GM21619 (cell line): ENCODE measurements around the gene ZNF100.
A peak's percentile ranks its signal among the peaks of the same experiment; 100 is the strongest.
"Not testable (repeated sequence)": the region's sequence is repeated elsewhere in the genome, so short reads cannot be mapped to it uniquely, and the experiment has no call there.

ENCODE experiments used
- ATAC-seq: cut with Tn5 transposase; IDR thresholded peaks from one replicate; pipeline ENCODE4 v1.9.1; 2021; ENCODE audit not compliant: unreplicated experiment

The ZNF100 gene

DNA sequence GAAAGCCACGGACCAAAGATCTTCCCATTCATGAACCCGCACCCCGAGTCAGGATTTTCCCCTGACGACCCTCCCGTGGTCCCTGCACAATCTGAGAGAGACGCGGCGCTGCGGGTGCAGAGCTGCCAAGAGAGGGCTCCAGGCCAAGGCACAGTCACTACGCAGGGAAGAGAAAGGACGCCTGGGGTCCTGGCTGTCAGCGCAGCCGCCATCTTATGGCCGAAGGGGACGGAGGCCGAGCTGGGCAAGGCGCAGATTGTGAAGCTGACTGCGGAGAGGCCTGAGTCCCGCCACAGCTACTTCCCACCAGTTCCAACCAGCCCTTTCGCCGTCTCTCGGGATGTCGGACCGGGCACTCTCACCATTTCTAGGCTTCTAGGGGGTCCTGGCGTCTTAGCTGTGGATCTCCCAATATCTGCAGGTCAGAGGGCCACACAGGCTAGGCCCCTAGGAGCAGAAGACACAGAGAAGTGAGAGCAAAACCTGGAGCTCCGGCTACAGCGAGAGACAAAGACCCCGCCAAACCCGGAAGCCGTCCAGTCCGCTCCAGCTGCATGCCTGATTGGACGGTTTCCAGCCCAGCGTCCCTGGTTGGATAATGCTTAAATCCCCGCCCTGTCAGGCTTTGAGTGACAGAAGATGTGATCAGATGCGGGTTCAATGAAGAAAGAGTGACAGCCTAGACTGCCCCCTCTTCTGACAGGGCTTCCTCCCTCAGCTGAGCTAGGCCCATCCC, at the start of gene ZNF100:
Gene ZNF100 (minus strand): TSS at position 515 of the 736 bp plus-strand sequence. CDS start 150 bp downstream, at position 365.
- ATAC-seq = peak; percentile 93

DNA sequence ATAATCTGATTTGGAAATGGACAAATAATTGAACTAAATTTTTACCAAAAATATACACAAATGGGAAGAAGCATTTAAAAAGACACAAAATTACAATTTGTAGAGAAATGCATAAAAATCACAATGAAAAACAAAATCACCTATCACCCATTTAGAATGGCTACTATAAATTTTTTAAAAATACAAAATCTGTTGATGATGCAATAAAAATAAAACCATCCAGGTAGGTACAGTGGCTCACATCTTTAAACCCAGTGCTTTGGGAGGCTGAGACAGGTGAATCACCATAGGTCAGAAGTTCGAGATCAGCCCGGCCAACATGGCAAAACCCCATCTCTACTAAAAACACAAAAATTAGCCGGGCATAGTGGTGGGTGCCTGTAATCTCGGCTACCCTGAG, 45.1 kb upstream of the ZNF100 start:
- ATAC-seq = no peak

DNA sequence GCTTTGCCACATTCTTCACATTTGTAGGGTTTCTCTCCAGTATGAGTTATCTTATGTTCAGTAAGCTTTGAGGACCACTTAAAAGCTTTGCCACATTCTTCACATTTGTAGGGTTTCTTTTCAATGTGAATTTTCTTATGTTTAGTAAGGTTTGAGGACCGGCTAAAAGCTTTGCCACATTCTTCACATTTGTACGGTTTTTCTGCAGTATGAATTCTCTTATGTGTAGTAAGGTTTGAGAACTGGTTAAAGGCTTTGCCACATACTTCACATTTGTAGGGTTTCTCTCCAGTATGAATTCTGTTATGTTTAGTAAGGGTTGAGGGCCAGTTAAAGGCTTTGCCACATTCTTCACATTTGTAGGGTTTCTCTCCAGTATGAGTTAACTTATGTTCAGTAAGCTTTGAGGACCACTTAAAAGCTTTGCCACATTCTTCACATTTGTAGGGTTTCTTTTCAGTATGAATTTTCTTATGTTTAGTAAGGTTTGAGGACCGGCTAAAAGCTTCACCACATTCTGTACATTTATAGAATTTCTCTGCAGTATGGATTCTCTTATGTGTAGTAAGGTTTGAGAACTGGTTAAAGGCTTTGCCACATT, 41.1 kb upstream of the ZNF100 start:
- ATAC-seq = not testable (repeated sequence)

DNA sequence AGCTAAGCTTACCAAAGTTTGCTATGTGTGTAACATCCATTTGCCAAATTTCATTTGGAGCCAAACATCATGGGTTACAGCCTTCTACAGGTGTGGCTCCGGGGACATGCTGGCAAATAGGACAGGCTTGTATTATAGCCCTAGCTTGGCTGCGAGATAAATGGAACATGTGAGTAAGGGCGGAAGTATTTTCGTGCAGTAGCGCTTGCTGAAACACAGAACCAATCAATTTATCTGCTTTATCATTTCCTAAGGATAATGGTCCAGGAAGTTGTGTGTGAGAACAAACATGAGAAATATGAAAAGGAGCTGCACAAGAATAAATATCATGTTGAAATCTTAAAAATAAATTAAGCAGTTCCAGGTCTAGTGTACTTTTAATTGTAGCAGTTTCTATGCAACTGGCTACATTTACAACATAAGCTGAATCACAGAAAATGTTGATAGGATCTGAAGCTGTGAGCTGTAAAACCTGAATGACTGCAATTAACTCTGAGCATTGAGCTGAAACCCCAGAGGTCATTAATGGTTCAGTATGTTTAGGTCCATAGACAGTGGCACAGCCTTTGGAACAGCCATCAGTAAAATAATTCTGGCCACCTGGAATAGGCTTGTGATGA, 22.2 kb upstream of the ZNF100 start:
- no peak for ATAC-seq

DNA sequence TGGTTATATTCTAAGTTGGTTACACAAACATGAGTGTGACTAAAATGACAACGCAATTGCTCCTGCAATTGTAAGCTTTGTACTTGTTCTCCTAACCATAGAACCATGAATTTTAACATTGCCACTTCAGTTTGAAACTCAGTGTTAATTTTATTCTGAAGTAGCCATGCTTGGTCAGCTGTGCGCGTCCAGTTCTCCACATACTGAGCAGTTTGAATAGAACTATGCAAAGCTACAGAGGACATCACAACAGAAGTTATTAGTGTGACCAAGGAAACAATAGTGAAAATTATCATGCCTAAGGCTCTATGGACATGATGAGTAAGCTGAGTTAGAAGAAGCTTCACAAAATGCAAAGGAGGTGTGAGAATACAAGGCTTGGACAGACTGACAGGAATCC, 19.6 kb upstream of the ZNF100 start:
- no peak for ATAC-seq

DNA sequence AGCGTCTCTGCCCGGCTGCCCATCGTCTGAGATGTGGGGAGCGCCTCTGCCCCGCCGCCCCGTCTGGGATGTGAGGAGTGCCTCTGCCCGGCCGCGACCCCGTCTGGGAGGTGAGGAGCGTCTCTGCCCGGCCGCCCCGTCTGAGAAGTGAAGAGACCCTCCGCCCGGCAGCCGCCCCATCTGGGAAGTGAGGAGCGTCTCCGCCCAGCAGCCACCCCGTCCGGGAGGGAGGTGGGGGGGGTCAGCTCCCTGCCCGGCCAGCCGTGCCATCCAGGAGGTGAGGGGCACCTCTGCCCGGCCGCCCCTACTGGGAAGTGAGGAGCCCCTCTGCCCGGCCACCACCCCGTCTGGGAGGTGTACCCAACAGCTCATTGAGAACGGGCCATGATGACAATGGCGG, 8.4 kb upstream of the ZNF100 start:
- ATAC-seq = not testable (repeated sequence)

DNA sequence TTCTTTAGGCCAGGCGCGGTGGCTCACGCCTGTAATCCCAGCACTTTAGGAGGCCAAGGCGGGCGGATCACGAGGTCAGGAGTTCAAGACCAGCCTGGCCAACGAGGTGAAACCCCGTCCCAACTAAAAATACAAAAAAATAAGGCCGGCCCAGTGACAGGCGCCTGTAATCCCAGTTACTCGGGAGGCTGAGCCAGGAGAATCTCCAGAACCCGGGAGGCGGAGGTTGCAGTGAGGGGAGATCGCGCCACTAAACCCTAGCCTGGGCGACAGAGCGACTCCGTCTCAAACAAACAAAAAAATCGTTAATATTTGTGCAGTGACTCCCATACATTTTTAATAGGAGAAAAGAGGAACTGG, 694 bp downstream of the ZNF100 start:
- ATAC-seq = peak; percentile 2

DNA sequence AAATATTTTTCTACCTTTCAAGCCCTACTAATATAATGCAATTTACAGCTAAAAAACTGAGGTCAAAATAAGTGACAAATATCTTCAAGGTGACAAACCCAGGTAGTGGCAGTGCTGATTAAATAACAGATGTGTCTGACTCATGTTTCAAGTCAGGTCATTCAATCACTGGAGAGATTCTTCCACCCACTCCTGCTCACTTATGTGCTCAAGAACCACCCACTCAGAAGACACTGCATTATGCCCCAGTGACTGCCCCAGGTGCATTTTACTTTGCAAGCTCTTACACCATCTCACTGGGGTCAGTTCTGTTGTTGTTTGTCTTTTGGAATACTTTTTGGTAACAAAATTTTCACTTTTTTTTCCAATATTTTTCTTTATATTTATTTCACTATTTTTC, 2.2 kb downstream of the ZNF100 start:
- no peak for ATAC-seq

DNA sequence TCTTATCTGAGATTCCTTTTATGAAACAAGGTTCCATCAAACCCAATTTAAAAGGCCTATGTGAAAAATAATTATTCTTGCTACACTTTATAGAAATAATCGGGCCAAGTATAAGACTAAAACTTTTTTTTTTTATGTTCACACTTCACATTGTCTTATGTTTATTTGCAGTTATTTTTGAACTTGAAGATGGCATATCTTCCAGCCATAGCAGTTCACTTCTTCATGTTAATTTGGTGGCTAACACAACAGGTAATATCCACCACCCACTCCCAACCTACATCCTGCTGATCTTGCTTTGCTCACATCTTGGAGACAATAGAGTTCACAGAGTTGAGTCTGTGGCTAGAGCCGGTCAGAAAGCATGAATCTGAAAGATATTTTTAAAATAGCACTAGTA, 5.8 kb downstream of the ZNF100 start:
- not testable (repeated sequence) for ATAC-seq

DNA sequence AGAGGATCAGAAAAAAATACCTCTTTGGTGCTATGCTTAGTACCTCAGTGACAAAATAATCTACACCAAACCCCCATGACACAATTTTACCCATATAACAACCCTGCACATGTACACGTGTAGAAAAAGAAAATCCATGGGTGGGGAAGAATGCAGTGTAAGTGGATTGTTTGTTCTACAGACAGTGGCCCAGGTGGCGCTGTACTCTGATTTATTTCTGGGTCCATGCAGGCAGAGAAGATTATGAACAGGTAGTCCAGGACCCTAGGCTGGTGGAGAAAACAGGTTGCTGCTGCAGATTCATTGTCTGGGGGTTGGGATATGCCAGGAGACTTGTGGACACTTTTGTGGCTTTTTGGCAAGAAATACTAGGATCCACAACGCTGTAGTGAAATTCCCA, 9.1 kb downstream of the ZNF100 start:
- ATAC-seq = no peak

DNA sequence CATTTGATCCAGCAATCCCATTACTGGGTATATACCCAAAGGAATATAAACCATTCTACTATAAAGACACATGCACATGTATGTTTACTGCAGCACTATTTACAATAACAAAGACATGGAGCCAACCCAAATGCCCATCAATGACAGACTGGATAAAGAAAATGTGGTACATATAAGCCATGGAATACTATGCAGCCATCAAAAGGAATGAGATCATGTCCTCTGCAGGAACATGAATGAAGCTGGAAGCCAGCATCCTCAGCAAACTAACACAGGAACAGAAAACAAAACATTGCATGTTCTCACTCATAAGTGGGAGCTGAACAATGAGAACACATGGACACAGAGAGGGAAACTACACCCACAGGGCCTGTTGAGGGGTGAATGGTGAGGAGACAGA, 11.8 kb downstream of the ZNF100 start:
- ATAC-seq = not testable (repeated sequence)

DNA sequence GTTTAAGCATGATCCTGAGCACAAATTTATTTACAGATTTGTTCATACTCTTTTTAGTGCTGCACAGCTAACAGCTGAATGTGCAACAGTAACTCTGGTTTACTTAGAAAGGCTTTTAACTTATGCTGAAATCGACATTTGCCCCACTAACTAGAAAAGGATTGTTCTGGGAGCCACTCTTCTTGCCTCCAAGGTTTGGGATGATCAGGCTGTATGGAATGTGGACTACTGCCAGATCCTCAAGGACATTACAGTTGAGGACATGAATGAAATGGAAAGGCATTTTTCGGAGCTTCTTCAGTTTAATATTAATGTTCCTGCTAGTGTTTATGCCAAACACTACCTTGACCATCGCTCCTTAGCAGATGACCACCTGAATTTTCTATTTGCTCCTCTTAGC, 16.0 kb downstream of the ZNF100 start:
- no peak for ATAC-seq

DNA sequence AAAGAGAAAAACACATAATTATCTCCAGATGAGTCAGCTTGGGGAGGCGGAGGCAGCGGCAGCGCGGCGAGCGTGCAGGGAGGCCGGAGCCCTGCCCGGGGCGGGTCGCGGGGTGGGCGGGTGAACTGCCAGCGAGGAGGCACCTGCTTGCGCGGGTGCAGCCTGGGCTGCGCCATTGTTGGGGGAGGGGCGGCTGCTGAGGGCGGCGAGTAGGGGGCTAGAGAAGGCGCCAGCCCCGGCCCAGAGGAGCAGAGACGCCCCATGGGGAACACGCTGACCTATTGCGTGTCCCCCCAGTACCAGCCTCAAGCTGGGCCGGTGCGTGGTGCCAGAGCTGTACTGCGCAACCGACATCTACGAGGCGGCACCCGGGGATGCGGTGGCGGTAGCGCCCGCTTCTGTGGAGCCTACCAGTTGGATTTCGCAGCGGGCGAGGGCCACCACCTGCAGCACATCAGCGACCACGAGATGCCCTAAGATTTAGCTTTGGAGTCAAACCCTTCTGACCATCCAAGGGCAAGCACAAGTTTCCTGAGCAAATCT, 16.7 kb downstream of the ZNF100 start:
- ATAC-seq = no peak

DNA sequence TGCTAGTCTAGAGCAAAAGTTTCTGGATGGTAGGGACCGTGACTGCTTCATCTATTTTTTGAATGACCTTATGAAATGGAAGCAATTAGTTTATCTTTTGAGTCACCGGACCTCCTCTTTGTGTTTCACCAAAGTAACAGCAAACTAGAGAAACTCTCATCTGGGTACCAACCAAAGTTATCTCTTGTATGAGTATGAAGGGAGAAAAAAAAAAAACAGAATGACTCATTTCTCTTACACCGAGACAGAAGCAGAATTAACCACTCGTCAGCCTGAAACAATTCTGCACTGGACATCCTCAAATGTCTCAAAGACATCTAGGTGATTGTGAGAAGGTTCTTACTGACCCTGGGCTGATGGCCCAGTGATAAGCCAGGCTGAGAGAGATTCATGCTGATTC, 18.3 kb downstream of the ZNF100 start:
- ATAC-seq = no peak

DNA sequence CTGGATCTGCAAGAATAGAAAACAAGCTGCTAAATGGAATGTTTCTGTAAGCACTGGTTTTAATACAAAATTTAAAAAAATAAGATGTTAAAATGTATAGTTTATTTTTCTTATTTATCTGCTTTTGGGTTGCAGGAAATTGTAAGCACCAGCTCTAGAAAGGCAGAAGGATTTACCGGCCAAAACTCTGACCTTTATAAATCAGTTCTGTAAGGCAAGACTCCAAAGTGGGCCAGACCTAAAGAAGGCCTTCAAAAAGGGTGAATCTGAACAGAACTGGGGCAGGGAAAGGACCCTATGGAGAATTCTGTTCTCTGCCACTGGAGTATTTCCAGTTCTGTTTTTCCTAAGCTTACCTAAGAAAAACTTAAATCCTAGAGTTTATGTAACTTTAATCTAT, 19.3 kb downstream of the ZNF100 start:
- no peak for ATAC-seq

DNA sequence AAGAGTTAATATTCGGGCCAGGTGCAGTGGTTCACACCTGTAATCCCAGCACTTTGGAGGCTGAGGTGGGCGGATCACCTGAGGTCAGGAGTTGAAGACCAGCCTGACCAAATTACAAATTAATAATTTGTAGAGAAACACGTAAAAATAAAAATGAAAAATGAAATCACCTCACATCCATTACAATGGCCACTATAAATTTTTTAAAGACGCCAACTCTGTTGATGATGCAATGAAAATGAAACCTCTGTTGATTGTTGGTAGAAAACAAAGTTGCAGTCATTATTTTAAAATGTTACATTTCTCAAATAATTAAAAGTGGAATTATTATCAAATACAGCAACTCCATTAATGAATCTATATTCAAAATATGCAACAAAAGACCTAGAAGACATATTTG, 26.8 kb downstream of the ZNF100 start:
- ATAC-seq = no peak

DNA sequence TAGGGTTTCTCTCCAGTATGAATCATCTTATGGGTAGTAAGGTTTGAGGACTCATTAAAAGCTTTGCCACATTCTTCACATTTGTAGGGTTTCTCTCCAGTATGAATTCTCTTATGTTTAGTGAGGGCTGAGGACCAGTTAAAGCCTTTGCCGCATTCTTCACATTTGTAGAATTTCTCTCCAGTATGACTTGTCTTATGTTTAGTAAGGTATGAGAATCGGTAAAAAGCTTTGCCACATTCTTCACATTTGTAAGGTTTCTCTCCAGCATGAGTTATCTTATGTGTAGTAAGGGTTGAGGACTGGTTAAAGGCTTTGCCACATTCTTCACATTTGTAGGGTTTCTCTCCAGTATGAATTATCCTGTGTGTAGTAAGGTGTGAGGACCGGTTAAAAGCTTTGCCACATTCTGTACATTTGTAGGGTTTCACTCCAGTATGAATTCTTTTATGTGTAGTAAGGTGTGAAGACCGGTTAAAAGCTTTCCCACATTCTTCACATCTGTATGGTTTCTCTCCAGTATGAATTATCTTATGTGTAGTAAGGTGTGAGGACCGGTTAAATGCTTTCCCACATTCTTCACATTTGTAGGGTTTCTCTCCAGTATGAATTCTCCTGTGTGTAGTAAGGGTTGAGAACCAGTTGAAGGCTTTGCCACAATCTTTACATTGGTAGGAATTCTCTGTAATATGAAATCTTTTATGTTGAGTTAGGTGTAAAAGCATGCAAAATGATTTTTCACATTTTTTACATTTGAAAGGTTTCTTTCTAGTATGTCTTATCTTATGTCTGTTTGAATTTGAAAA, 40.2 kb downstream of the ZNF100 start:
- ATAC-seq = not testable (repeated sequence)

DNA sequence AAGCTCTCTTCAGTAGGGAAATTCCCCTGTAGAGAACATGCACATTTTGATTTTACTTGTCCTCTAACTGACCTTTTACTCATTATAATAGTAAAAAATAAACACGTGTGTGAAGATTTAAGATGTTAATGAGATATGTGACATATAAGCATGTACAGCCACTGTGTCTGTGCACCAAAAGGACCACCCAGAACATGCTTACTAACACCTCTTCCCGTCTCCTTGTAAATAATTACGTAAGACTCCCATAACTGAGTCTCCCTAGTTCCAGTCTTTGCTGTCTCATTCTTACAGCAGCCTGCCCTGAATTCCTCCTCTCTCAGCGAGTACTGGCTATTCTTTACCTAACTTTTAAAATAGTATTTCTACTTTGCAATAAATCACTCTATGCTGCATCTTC, 53.6 kb downstream of the ZNF100 start:
- ATAC-seq = no peak

DNA sequence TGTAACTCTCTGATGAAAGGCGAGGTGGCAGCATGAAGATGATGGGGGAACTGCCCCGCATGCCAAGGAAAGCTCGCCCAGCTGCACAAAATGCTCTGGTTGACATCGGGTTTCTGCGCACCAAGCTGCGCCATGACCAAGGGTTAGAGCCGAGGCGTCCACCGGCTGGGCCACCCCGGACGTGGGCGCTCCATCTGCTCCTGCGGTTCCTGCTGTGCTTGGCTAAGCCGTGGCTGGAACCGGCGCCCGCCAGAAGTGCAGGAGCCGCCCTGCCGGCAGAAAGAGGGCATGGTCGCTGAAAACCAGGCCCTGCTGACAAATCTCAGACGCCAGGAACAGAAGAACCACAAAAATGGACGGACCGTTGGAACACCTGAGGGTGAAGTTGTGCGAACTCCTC, 57.9 kb downstream of the ZNF100 start:
- ATAC-seq = no peak

DNA sequence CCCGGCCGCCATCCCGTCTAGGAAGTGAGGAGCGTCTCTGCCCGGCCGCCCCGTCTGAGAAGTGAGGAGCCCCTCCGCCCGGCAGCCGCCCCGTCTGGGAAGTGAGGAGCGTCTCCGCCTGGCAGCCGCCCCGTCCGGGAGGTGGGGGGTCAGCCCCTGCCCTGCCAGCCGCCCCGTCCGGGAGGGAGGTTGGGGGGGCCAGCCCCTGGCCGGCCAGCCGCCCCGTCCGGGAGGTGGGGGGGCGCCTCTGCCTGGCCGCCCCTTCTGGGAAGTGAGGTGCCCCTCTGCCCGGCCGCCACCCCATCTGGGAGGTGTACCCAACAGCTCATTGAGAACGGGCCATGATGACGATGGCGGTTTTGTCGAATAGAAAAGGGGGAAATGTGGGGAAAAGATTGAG, 59.5 kb downstream of the ZNF100 start:
- ATAC-seq = not testable (repeated sequence)

DNA sequence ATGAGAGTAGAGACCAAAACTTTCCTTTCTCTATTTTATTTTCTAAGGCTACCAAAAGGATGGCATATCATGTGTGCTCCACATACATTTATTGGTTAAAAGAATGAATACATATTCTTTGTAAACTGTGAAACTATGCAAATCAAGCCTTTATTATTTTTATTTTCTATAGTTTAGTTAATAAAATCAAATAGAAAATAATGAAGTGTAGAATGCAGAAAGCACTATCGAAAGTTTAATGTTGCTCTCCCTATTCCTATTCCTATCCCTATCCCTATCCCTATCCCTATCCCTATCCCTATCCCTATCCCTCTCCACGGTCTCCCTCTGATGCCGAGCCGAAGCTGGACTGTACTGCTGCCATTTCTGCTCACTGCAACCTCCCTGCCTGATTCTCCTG, 60.3 kb downstream of the ZNF100 start:
- no peak for ATAC-seq
